GM12878 (cell line): ENCODE data around the gene ORMDL1. TPM values are rescaled to one million over a fixed set of nuclear protein-coding genes. Genes with fewer than 3 reads are reported as not detected.
A peak's percentile ranks its signal among the peaks of the same experiment; 100 is the strongest.

ENCODE experiments used
- ATF7 ChIP-seq: fragments of 450-650 bp; IDR thresholded peaks from 2 replicates; pipeline ENCODE4 v1.6.1; 2016; ENCODE audit warnings: low read depth, mild to moderate bottlenecking
- BCLAF1 ChIP-seq: fragments of 450-650 bp; IDR thresholded peaks from 2 replicates; pipeline ENCODE4 v1.6.1; 2017; ENCODE audit warnings: antibody characterized with exemption, mild to moderate bottlenecking, moderate library complexity
- BMI1 ChIP-seq: fragments of 450-650 bp; IDR thresholded peaks from 2 replicates; pipeline ENCODE4 v1.6.1; 2016; ENCODE audit warnings: mild to moderate bottlenecking, moderate library complexity, borderline replicate concordance
- E2F4 ChIP-seq: IDR thresholded peaks from 2 replicates; pipeline ENCODE4 v1.6.1; 2012; ENCODE audit warnings: low read depth, low read length, improper control_type of control experiment
- EP300 ChIP-seq, 2 experiments: fragments of 150-350 bp in 1 of 2; IDR thresholded peaks; 2 replicates each; pipeline ENCODE4 v1.6.1; 2011 to 2012; ENCODE audit warnings: low read depth in 2 of 2, low read length in 2 of 2, borderline replicate concordance in 1 of 2, improper control_type of control experiment in 1 of 2, inconsistent platforms in 1 of 2; ENCODE audit not compliant: control insufficient read depth in 1 of 2
- MYC ChIP-seq: IDR thresholded peaks from 2 replicates; pipeline ENCODE4 v1.6.1; 2011; ENCODE audit warnings: mild to moderate bottlenecking, low read length, moderate library complexity, inconsistent platforms; ENCODE audit not compliant: insufficient read depth, insufficient replicate concordance, insufficient read length, severe bottlenecking
- NFIC ChIP-seq: IDR thresholded peaks from 2 replicates; pipeline ENCODE4 v1.6.1; 2012; ENCODE audit warnings: low read depth, mild to moderate bottlenecking, inconsistent platforms, low read length, moderate library complexity
- NFYA ChIP-seq: IDR thresholded peaks from 2 replicates; pipeline ENCODE4 v1.6.1; 2011; ENCODE audit warnings: low read depth, mild to moderate bottlenecking, low read length, improper control_type of control experiment, borderline replicate concordance
- PAX8 ChIP-seq: fragments of 450-650 bp; IDR thresholded peaks from 2 replicates; pipeline ENCODE4 v1.6.1; 2017; ENCODE audit warnings: mild to moderate bottlenecking, moderate library complexity
- POLR2AphosphoS5 ChIP-seq: IDR thresholded peaks from 2 replicates; pipeline ENCODE4 v1.6.1; 2011; ENCODE audit warnings: mild to moderate bottlenecking, low read length, inconsistent platforms
- RAD51 ChIP-seq: fragments of 450-650 bp; IDR thresholded peaks from 2 replicates; pipeline ENCODE4 v1.6.1; 2016; ENCODE audit warnings: moderate library complexity, mild to moderate bottlenecking, inconsistent platforms
- RFX5 ChIP-seq: IDR thresholded peaks from 2 replicates; pipeline ENCODE4 v1.6.1; 2011; ENCODE audit warnings: low read depth, low read length, improper control_type of control experiment
- SMAD5 ChIP-seq: IDR thresholded peaks from 2 replicates; pipeline ENCODE4 v1.6.1; 2016; ENCODE audit warnings: antibody characterized with exemption, low read depth
- TAF1 ChIP-seq: IDR thresholded peaks from 2 replicates; pipeline ENCODE4 v1.6.1; 2011; ENCODE audit warnings: mild to moderate bottlenecking, low read depth, low read length, borderline replicate concordance
- TARDBP ChIP-seq: IDR thresholded peaks from 2 replicates; pipeline ENCODE4 v1.6.1; 2016; ENCODE audit warnings: borderline replicate concordance
- ZBED1 ChIP-seq: IDR thresholded peaks from 2 replicates; pipeline ENCODE4 v1.6.1; 2016; ENCODE audit warnings: borderline replicate concordance
- polyA plus RNA-seq, 11 experiments: library from polyadenylated mRNA; depleted of rRNA in 4 of 11; unstranded in 6 of 11; stranded (reverse) in 5 of 11; fragments of >200 nt; fragmentation: Nextera tagmentation in 4 of 11; fragmentation: Illumina TruSeq in 1 of 11; extraction: Ambion mirVana in 4 of 11; extraction: Trizol in 1 of 11; gene quantifications; 1 replicate in 1 of 11; 2 replicates in 10 of 11; pipeline versions ENCODE4 v1.2.1 to v1.2.3, GENCODE V29; 2011 to 2016; ENCODE audit warnings: inconsistent platforms in 2 of 11, missing spikeins in 2 of 11, low read depth in 1 of 11
- total RNA-seq, 4 experiments: library from RNA; depleted of rRNA in 3 of 4; stranded (reverse); fragments of >200 nt in 3 of 4; fragmentation: Illumina TruSeq in 1 of 4; extraction: Trizol in 1 of 4; gene quantifications; 2 replicates each; pipeline versions ENCODE4 v1.2.1 to v1.2.3, GENCODE V29; 2013 to 2021
- TF ChIP-seq, protein P1 (sequence below): IDR thresholded peaks from 2 replicates; pipeline ENCODE4 v1.6.1; 2011; ENCODE audit warnings: borderline replicate concordance, low read depth, mild to moderate bottlenecking, moderate library complexity, mixed read lengths, low read length; ENCODE audit not compliant: insufficient read depth; ENCODE audit errors: extremely low read length
- TF ChIP-seq, protein P2 (sequence below): fragments of 450-650 bp; IDR thresholded peaks from 2 replicates; pipeline ENCODE4 v1.6.1; 2017; ENCODE audit warnings: mild to moderate bottlenecking, moderate library complexity

ORMDL1 gene
- total and polyA plus RNA-seq, 10 of the 15 experiments (the other 5 are each of a cell fraction or from before 2014, with no cell fraction given) = 62.6 to 161 (median 95.7) TPM

GRCh38 chr2:189783927-189784867, at the start of gene ORMDL1, which contains the start of gene PMS1 (continued):
- TF ChIP-seq BCLAF1 (peak; percentile 63), RAD51 (no peak), EP300 (IDR thresholded peaks at IDR 0.05; ENCODE audit: borderline replicate concordance in 1 of 2, control insufficient read depth in 1 of 2, low read depth in 2 of 2, low read length in 2 of 2) (0 out of 4 replicates have a peak, but pooled peaks of 1 of the 2 experiments have one; percentile 27), ATF7 (peak; percentile 90), NFIC (no peak; the same call in 1 of the 2 replicates), E2F4 (peak; percentile 53; the same call in 1 of the 2 replicates), BMI1 (no peak), TARDBP (no peak), MYC (peak; percentile 81), TAF1 (no peak; the same call in 1 of the 2 replicates), SMAD5 (peak; percentile 43; the same call in 1 of the 2 replicates), RFX5 (0 out of 2 replicates have a peak, but pooled peaks have one; percentile 20), POLR2AphosphoS5 (peak; percentile 96), NFYA (no peak), PAX8 (no peak), ZBED1 (no peak; the same call in 1 of the 2 replicates)
- TF ChIP-seq, protein P1, sequence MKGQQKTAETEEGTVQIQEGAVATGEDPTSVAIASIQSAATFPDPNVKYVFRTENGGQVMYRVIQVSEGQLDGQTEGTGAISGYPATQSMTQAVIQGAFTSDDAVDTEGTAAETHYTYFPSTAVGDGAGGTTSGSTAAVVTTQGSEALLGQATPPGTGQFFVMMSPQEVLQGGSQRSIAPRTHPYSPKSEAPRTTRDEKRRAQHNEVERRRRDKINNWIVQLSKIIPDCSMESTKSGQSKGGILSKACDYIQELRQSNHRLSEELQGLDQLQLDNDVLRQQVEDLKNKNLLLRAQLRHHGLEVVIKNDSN = no peak
- TF ChIP-seq, protein P2, sequence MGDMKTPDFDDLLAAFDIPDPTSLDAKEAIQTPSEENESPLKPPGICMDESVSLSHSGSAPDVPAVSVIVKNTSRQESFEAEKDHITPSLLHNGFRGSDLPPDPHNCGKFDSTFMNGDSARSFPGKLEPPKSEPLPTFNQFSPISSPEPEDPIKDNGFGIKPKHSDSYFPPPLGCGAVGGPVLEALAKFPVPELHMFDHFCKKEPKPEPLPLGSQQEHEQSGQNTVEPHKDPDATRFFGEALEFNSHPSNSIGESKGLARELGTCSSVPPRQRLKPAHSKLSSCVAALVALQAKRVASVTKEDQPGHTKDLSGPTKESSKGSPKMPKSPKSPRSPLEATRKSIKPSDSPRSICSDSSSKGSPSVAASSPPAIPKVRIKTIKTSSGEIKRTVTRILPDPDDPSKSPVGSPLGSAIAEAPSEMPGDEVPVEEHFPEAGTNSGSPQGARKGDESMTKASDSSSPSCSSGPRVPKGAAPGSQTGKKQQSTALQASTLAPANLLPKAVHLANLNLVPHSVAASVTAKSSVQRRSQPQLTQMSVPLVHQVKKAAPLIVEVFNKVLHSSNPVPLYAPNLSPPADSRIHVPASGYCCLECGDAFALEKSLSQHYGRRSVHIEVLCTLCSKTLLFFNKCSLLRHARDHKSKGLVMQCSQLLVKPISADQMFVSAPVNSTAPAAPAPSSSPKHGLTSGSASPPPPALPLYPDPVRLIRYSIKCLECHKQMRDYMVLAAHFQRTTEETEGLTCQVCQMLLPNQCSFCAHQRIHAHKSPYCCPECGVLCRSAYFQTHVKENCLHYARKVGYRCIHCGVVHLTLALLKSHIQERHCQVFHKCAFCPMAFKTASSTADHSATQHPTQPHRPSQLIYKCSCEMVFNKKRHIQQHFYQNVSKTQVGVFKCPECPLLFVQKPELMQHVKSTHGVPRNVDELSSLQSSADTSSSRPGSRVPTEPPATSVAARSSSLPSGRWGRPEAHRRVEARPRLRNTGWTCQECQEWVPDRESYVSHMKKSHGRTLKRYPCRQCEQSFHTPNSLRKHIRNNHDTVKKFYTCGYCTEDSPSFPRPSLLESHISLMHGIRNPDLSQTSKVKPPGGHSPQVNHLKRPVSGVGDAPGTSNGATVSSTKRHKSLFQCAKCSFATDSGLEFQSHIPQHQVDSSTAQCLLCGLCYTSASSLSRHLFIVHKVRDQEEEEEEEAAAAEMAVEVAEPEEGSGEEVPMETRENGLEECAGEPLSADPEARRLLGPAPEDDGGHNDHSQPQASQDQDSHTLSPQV = no peak
